GM19025 (cell line): ENCODE data around the gene ZBP1.

Experiments used
- ATAC-seq: cut with Tn5 transposase; IDR thresholded peaks from one replicate; pipeline ENCODE4 v1.9.1; 2021; ENCODE audit warnings: mild to moderate bottlenecking, low read depth, moderate library complexity; ENCODE audit not compliant: unreplicated experiment

The ZBP1 gene

DNA sequence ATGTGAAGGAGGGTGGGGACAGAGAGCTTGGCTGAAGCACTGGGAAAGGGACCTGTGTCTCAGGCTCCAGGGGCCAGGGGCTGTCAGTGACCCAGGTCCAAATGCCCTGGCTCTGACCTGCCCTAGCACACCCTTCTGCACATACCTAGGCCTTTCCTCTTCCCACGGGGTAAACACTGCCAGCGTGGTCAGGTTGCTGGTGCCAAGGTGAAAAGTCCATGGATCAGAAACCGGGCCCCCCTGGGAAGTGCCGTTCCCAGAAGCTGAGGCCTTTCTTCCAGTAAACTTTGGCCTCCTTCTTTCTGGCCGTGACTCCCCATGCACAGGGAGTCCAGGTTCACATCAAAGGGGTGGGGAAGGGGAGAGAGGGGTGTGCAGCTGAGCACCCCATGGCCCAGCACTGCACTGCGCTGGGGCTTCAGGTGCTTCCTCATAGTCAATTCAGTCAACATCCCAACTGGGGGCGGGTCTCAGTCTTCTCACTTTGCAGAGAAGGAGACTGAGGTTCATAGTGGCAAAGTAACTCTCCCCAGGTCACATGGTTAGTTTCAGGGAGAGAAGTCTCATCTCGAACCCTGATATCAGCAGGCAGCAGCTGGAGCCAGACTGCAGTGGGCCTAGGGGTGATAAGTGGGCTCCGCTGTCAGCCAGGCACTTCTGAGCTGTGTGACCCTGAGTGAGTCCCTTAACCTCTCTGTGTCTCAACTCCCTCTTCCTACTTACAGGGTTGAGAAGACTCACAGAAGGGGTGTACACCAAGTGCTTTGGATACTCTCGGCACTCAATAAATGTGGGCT is 42.3 kb downstream of the ZBP1 start:
- ATAC-seq = no peak

DNA sequence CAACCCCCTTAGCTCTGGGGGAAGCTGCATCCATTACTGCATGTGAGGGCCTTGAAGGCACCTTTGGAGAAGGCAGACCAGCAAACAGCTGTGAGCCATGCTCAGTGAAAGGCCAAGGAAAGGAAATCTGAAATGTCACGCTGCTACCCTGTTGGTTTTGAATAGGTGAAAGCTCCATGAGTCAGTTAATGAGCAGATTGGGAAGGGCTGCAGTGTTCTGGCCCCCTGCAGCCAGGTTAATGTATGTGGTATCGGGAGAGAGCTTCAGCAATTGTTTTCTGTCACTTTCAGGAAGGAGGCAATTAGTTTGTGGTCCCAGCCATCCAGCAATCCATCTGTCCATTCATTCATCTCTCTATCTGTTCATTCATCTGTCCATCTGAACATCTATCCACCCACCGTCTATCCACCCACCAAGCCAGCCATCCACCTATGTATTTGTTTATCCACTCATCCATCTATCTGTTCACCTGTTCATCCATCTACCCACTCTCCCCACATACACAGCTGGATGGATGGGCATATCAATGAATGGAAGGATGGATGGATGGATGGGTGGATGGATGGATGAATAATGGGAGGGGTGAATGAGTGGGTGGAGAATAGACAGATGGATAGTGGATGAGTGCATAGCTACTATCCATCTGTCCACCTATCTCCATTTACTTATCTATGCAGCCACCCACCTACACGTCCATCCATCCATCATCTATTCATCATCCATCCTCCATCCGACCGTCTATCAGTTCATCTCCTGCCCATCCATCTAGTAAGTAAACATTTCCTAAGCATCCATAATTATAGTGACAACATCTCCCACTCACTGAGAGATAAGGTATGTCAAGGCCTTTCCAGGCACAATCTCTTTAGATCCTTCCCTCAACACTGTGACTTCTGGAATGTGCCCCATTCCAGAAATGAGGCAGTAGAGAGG is 43.3 kb downstream of the ZBP1 start:
- ATAC-seq = no peak

- no peak for ATAC-seq
These were observed 44.2 kb downstream of the ZBP1 start for GRCh38 chr20:57576002-57576401.

- no peak for ATAC-seq
These were observed 45.3 kb downstream of the ZBP1 start for GRCh38 chr20:57574954-57575353.

GRCh38 chr20:57573894-57574293 is 46.3 kb downstream of the ZBP1 start:
- no peak for ATAC-seq

DNA sequence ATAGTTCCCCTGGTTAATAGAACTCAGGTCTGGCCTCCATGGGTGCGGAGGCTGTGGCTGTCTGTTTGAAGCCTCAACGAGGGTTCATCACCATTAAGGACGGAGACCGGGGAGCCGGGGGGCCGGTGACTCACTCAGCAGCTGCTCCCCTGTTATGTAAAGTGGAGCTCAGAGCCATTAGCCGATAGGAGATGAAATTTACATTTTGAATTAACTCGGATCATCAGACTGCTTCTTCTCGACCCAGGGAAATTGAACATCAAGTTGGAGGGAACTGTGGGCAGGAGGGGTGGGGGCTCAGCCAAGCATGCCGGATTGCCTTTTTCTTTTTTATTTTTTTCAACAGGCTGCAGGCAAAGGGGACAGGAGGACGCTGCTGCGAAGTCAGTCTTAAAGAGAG is 47.0 kb downstream of the ZBP1 start:
- ATAC-seq = no peak

DNA sequence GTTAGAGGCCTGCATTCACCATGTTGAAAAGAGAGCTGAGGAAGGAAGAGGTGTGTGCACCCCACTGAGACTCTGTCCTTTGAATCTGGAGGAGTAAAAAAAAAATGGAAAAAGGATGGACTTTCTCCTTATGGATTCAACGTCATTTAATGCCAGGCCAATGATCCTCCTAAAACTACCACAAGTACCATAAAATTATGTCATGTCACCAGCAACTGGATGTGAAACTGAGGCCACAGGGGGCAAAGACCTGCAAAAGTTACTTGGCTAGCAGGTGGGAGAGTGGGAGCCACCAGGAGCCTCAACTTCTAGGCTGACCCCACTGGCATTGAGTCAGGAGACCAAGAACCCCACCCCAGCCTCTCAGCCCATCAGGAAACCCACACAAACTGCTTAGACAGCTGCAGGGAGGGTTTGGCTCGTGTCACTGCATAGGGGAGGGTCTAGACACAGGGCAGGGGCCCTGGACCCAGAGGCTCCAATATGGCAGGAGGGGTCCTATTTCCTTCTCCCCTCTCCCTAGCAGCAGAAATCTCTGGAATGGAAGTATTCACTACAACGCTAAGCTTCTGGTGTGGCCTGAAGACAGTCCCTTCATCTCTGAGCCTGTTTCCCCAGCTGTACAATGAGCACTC is 48.3 kb downstream of the ZBP1 start:
- ATAC-seq = no peak

DNA sequence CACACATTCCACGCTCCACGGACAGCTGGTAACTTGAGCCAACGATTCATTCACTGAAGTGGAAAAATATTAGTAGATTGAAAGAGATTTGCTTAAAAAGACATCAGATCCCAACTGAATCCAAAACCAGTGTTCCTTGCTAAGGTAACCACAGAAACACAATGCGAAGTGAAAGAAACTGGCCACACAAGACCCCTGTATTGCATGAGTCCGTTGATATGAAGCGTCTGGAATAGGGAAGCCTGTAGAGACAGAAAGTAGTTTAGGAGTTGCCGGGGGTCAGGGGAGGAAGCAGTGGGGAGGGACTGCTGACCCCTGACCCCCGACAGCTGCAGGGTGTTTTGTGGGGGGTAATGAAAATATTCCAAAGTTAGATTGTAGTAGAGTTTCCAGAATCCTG is 49.3 kb downstream of the ZBP1 start:
- ATAC-seq = no peak

- no peak for ATAC-seq
These were observed 49.9 kb downstream of the ZBP1 start for GRCh38 chr20:57570145-57570850.

GRCh38 chr20:57568960-57569359 is 51.3 kb downstream of the ZBP1 start:
- no peak for ATAC-seq

GRCh38 chr20:57568088-57568896 is 51.9 kb downstream of the ZBP1 start:
- ATAC-seq = no peak

GRCh38 chr20:57567471-57568079 is 52.7 kb downstream of the ZBP1 start:
- ATAC-seq = no peak

- no peak for ATAC-seq
These were observed 53.3 kb downstream of the ZBP1 start for GRCh38 chr20:57566803-57567459.

DNA sequence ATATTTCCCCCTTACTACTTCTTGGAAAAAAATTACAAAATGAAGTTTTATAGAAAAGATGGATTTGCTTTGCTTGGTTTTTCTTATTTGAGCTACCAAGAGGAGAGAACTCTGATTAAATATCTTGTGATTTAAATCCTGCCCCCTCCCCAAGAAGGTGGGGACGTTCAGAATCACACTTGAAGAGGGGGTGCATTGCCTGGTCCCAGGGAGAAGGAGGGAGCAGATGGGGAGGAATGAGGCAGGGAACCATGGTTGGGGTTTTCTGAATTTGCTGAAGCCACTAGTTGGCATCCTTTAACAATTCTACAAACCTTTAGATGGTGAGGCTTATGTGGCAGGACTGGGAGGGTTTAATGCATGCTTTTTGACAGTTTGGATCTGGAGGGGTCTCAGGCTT is 53.8 kb downstream of the ZBP1 start:
- no peak for ATAC-seq

- no peak for ATAC-seq
These were observed 55.1 kb downstream of the ZBP1 start for GRCh38 chr20:57564951-57565642.

DNA sequence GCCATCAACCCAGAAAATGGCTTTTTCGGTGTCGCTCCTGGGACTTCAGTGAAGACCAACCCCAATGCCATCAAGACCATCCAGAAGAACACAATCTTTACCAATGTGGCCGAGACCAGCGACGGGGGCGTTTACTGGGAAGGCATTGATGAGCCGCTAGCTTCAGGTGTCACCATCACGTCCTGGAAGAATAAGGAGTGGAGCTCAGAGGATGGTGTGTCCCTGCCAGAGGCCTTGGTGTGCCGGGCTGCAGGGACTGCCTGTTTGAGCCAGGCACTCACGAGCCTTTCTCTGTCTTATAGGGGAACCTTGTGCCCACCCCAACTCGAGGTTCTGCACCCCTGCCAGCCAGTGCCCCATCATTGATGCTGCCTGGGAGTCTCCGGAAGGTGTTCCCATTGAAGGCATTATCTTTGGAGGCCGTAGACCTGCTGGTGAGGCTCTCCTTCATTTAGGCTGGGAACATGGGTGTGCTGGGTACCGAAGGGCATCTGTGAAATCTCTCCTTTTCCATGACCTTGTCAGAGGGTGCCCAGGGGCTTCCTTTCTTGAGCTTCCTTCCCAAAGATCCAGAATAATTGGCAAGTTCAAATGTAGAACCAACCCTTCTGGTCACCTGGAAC is 55.9 kb downstream of the ZBP1 start:
- ATAC-seq = no peak

- no peak for ATAC-seq
These were observed 56.7 kb downstream of the ZBP1 start for GRCh38 chr20:57563522-57563921.
